Fibroblast of lung (primary cell): Measurements from ENCODE around the gene ZNF584. TPM values are rescaled to one million over a fixed set of nuclear protein-coding genes. Genes with fewer than 3 reads are reported as not detected.

Experiments
- DNase-seq, 2 donors: peaks; one replicate each; pipeline versions ENCODE4 v3.0.0 to v3.0.0-alpha.2; 2010; ENCODE audit warnings: low read depth in 2 of 2
- H2AFZ ChIP-seq: 2 replicates; pipeline ENCODE4 v1.5.1; 2012; ENCODE audit warnings: low read length, control low read depth, inconsistent platforms
- H3K27ac ChIP-seq: 2 replicates; pipeline ENCODE4 v1.5.1; 2011; ENCODE audit warnings: low read length, control low read depth; ENCODE audit not compliant: insufficient read depth
- H3K27me3 ChIP-seq: 2 replicates; pipeline ENCODE4 v1.5.1; 2011; ENCODE audit warnings: mild to moderate bottlenecking, low read length; ENCODE audit not compliant: control insufficient read depth, insufficient read depth
- H3K36me3 ChIP-seq: 2 replicates; pipeline ENCODE4 v1.5.1; 2011; ENCODE audit warnings: low read length; ENCODE audit not compliant: control insufficient read depth, insufficient read depth
- H3K4me1 ChIP-seq: 2 replicates; pipeline ENCODE4 v1.5.1; 2011; ENCODE audit warnings: low read length; ENCODE audit not compliant: control insufficient read depth, insufficient read depth; ENCODE audit errors: extremely low read depth
- H3K4me2 ChIP-seq: 2 replicates; pipeline ENCODE4 v1.5.1; 2011; ENCODE audit warnings: low read length, control low read depth; ENCODE audit not compliant: insufficient read depth; ENCODE audit errors: extremely low read depth
- H3K4me3 ChIP-seq, 4 experiments: fragments of 200-600 bp in 1 of 4; sonication (generic) in 1 of 4; replicated peaks in 1 of 4; 2 replicates each; pipeline ENCODE4 v1.5.1; 2011 to 2016; ENCODE audit warnings: low read length in 4 of 4, low read depth in 3 of 4, mild to moderate bottlenecking in 3 of 4, control low read depth in 2 of 4, inconsistent platforms in 1 of 4, mixed read lengths in 1 of 4; ENCODE audit not compliant: insufficient read depth in 1 of 4; ENCODE audit errors: control extremely low read depth in 1 of 4
- H3K79me2 ChIP-seq: 2 replicates; pipeline ENCODE4 v1.5.1; 2012; ENCODE audit warnings: mild to moderate bottlenecking, low read length, inconsistent platforms; ENCODE audit not compliant: control insufficient read depth, insufficient read depth
- H3K9ac ChIP-seq: 2 replicates; pipeline ENCODE4 v1.5.1; 2011; ENCODE audit warnings: mild to moderate bottlenecking, low read length, control low read depth; ENCODE audit not compliant: insufficient read depth
- H3K9me3 ChIP-seq: 2 replicates; pipeline ENCODE4 v1.5.1; 2012; ENCODE audit warnings: low read depth, low read length; ENCODE audit not compliant: control insufficient read depth, insufficient read depth
- H4K20me1 ChIP-seq: 2 replicates; pipeline ENCODE4 v1.5.1; 2011; ENCODE audit warnings: low read length; ENCODE audit not compliant: control insufficient read depth, insufficient read depth; ENCODE audit errors: extremely low read depth
- CTCF ChIP-seq, 2 donors: IDR thresholded peaks in 1 of 2; conservative IDR thresholded peaks in 1 of 2; 1 replicate in 1 of 2; 2 replicates in 1 of 2; pipeline ENCODE4 v1.5.1; 2011 to 2012; ENCODE audit warnings: low read length in 2 of 2, control low read depth in 1 of 2, inconsistent platforms in 1 of 2, low read depth in 1 of 2, mild to moderate bottlenecking in 1 of 2
- EZH2 ChIP-seq: IDR thresholded peaks from 2 replicates; pipeline ENCODE4 v1.5.1; 2012; ENCODE audit warnings: low read length, control low read depth, mild to moderate bottlenecking; ENCODE audit errors: missing control alignments
- polyA minus RNA-seq: library from RNA; depleted of rRNA, polyadenylated mRNA; stranded (reverse); fragments of >200 nt; gene quantifications from 2 replicates; pipeline ENCODE4 v1.2.3, GENCODE V29; 2011; ENCODE audit warnings: low replicate concordance
- polyA plus RNA-seq, 2 donors: library from polyadenylated mRNA; depleted of rRNA in 1 of 2; stranded (reverse) in 1 of 2; unstranded in 1 of 2; fragments of >200 nt; gene quantifications; 2 replicates each; pipeline ENCODE4 v1.2.1, GENCODE V29; 2011 to 2012; ENCODE audit warnings: missing spikeins in 1 of 2
- total RNA-seq: library from RNA; depleted of rRNA; stranded (reverse); fragments of >200 nt; gene quantifications from 2 replicates; pipeline ENCODE4 v1.2.1, GENCODE V29; 2014

The ZNF584 gene
- total RNA-seq = 16.9 and 18.8 TPM in 2 replicates
- 11.7 and 14.6 TPM in 2 replicates for polyA plus RNA-seq
- 9.6 and 12.0 TPM in 2 replicates for polyA plus RNA-seq (2012)
- 12.5 and 19.0 TPM in 2 replicates for polyA minus RNA-seq

GRCh38 chr19:58408152-58409009 is at the start of gene ZNF584:
TSS of gene ZNF584 (plus strand) at chr19:58408649. CDS start at chr19:58409148, 499 bp downstream.
- Histone ChIP-seq H4K20me1 (no peaks in the 10 kb centered on the region), H3K36me3 (peaks cover 2% of the 10 kb centered on the region), H3K4me1 (peaks cover 8% of the 10 kb centered on the region), H3K27me3 (no peaks in the 10 kb centered on the region), H3K4me3 (peak within 1 kb of the TSS; percentile 73 to 97 (median 86)), H3K4me2 (peak within 1 kb of the TSS; percentile 99), H3K27ac (peak within 1 kb of the TSS; percentile 91), H3K9ac (peak within 1 kb of the TSS; percentile 82), H2AFZ (peak within 1 kb of the TSS; percentile 98), H3K9me3 (no peaks in the 10 kb centered on the region), H3K79me2 (peaks cover 26% of the 10 kb centered on the region)
- peak; percentile 93 to 94 for DNase-seq
- TF ChIP-seq CTCF (conservative IDR thresholded peaks at IDR 0.05 in 1 of 2, IDR thresholded peaks at IDR 0.05 in 1 of 2; ENCODE audit: low read depth in 1 of 2, low read length in 2 of 2) (no peak), EZH2 (no peak)

- no peak for TF ChIP-seq CTCF (conservative IDR thresholded peaks at IDR 0.05 in 1 of 2, IDR thresholded peaks at IDR 0.05 in 1 of 2; ENCODE audit: low read depth in 1 of 2, low read length in 2 of 2)
- no peak for TF ChIP-seq EZH2
- Histone ChIP-seq H3K27ac (peak overlapping the region; percentile 97), H3K79me2 (no peaks in the 10 kb centered on the region), H3K27me3 (no peaks in the 10 kb centered on the region), H2AFZ (peak overlapping the region; percentile 75), H3K9me3 (no peaks in the 10 kb centered on the region), H3K36me3 (no peaks in the 10 kb centered on the region), H4K20me1 (no peaks in the 10 kb centered on the region), H3K4me1 (peaks cover 2% of the 10 kb centered on the region), H3K4me3 (peak overlapping the region; percentile 59 to 85 (median 77)), H3K9ac (peak overlapping the region; percentile 94), H3K4me2 (peak overlapping the region; percentile 99)
- no peak for DNase-seq
These were observed 46.6 kb upstream of the ZNF584 start for GRCh38 chr19:58361900-58362271.

GRCh38 chr19:58362272-58362994 is 46.0 kb upstream of the ZNF584 start, which contains the start of gene ZNF497:
TSS of gene ZNF497 (minus strand) at chr19:58362751. CDS start at chr19:58357635, 5,116 bp downstream.
- Histone ChIP-seq H2AFZ (peak within 1 kb of the TSS; percentile 94), H3K9me3 (no peaks in the 10 kb centered on the region), H3K27me3 (no peaks in the 10 kb centered on the region), H3K4me1 (peaks cover 2% of the 10 kb centered on the region), H3K79me2 (no peaks in the 10 kb centered on the region), H3K27ac (peak within 1 kb of the TSS; percentile 97), H3K4me3 (peak within 1 kb of the TSS; percentile 61 to 85 (median 77)), H4K20me1 (no peaks in the 10 kb centered on the region), H3K9ac (peak within 1 kb of the TSS; percentile 94), H3K36me3 (no peaks in the 10 kb centered on the region), H3K4me2 (peak within 1 kb of the TSS; percentile 99)
- peak; percentile 94 to 97 for DNase-seq
- TF ChIP-seq CTCF (conservative IDR thresholded peaks at IDR 0.05 in 1 of 2, IDR thresholded peaks at IDR 0.05 in 1 of 2; ENCODE audit: low read depth in 1 of 2, low read length in 2 of 2) (no peak), EZH2 (no peak)
